ENCODE results near the gene IQGAP2.
"Not testable (repeated sequence)": the region's sequence is repeated elsewhere in the genome, so short reads cannot be mapped to it uniquely, and the experiment has no call there.

IQGAP2 gene

DNA sequence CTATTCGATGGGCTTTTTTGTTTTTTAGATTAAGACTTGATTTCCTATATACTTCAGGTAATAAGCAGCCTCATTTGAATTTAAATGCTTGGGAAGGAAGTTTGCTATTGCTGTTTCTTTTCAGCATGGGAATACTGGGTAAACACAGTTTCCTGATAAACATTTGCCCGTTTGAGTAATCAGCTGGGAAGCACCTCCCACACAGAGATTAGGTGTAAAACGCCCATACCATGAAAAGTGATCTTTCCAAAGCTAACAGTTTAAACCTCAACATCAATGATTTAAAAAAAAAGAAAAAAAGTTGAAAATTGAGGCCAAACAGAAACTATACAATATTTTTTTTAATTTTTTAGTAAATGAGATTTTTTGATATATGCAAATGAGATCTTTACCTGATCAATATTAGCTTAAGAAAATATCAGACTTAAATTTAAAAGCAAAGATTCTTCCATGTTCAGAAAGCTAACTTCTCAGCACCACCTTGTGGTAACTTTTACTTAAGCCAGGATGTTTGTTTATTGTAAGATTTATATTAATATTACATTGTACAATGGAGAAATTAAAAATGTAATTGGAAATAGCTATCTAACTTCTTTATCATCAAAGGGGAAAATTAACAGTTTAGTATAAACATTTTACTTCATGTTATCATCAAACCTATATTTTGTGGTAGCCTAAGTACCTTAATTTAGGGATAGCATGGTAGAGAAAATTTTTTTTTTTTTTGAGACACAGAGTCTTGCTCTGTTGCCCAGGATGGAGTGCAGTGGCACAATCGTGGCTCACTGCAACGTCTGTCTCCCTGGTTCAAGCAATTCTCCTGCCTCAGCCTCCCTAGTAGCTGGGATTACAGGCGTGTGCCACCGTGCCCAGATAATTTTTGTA lies 180.3 kb downstream of the IQGAP2 start:
- no peak for DNase-seq

DNA sequence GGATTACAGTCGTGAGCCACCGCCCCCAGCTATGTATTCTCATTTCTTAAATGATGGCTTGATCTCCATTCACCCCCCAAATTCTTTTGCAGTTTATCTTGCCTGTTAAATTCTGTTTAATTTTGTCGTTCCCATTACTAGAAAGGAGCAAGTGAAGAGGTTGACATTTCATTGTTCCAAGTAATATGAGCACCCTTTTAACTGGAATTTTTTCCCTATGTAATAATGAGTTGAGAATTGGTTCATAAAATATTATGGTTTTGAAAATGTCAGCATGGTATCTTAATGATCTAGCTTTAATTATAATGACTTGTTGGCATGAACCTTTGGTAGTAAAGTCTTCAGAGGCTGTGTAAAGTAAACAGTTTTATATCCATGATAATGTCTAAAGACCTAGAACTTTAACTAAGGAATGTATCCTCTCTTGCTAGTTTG lies 182.7 kb downstream of the IQGAP2 start:
- DNase-seq, result no peak

DNA sequence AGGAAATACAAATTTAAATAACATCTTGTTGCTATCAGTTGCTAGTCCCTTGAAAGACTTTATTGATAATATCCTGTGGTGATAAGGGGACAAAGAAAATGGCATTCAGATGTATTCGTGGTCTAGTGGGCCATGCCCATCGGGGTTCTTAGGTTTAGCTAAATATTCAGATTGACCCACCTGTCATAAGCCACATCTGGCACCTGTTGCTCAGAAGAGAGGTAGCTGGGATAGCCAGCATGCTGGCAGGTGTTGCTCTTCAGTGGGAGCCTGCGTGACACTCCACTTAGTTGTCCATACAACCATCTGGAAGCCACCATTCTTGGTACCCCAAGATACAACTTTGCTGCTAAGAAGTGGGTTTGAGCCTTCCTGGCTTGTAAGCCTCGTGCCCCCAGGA lies 183.4 kb downstream of the IQGAP2 start:
- DNase-seq, result no peak

DNA sequence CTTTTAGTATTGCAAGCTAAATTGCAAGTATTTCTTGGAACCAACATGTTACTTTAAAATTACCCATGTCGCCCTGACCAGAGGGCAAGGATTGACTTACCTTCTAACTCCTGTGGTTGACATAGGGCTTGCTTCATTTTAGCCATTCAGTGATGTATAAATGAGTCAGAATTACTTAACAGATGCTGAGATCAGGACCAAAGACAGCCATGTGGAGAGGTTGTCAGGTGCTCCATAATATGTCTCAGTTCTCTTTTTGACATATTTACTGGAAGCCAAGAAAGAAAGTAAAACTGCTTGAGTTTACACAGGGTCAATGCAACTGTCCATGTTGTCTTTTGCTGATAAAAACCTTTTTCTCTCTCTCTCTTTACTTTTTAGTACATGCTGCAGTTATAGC lies 186.9 kb downstream of the IQGAP2 start:
- no peak for DNase-seq

DNA sequence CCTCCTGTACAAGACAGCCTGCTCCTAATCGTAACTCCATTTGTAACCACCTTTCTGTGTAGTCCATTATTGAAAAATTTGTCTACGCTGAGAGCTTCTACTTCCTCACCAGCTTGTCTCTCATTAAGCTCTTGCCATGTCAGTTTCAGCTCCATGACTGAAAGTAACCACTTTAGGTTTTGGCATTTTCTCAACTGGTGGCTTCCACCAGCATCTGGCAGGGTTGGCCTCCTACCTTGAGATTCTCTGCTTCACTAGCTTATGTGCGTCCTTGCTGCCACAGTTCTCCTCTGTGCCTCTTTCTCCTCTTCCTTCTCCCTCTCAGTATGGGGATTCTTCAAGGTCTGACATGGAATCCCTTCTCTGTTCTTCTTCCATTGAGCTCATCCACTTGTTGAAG lies 188.3 kb downstream of the IQGAP2 start:
- no peak for DNase-seq

GRCh38 chr5:76592692-76593091 lies 189.6 kb downstream of the IQGAP2 start:
- no peak for DNase-seq

DNA sequence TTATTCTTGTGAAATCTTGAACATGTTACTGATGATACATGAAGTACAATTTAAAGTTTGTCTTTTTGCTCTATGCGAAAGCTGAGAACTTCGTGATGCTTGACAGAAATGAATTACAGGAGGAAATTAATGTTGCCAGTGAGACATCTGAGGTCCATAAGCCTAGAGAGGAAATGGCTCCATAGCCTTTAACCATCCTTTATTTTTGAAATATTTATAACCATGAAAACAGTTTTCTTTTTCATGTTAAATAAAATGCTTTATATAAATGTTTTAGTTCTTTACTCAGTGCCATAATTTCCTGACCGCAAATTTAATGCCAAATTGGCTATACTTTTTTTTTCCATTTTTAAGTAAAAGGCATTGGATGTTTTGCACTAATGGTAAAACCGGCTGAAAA lies 191.0 kb downstream of the IQGAP2 start:
- no peak for DNase-seq

GRCh38 chr5:76595755-76596481 lies 192.8 kb downstream of the IQGAP2 start:
- no peak for DNase-seq

- DNase-seq, result no peak
Measured at GRCh38 chr5:76598531-76598930, 195.4 kb downstream of the IQGAP2 start.

GRCh38 chr5:76600716-76601115 lies 197.6 kb downstream of the IQGAP2 start:
- DNase-seq, result no peak

- DNase-seq, result no peak
Measured at GRCh38 chr5:76601470-76601869, 198.4 kb downstream of the IQGAP2 start.

DNA sequence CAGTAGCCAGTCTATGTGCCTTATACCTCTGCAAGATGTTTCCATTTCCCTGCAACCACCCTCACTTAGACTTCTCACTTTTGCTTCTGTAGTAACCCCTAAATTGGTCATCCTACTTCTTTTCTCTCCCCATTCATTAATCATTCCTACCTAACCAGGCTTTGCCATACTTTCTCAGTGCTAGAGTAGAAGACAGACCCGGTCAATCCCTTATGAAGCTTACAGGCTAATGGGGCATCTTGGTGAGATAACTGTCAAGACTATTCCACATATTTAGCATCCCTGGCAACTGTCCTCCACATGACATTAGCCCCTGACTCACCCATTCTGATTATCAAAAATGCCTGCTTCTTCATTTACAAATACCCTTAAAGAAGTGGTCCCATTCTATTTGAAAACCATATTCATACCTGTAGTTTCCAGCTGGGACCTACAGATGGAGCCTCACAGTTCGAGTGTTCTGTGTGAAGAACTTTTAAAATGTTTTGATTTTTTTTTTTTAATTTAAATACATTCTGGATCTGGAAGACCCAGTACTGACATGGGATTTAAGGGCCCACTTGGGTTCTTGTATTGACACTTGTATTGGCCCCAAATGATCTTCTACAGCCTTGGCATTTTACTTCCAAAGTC lies 199.1 kb downstream of the IQGAP2 start:
- no peak for DNase-seq

- DNase-seq, result not testable (repeated sequence)
Measured at GRCh38 chr5:76603991-76604390, 200.9 kb downstream of the IQGAP2 start.

- no peak for DNase-seq
Measured at GRCh38 chr5:76604838-76605237, 201.8 kb downstream of the IQGAP2 start.

GRCh38 chr5:76606701-76607100 lies 203.6 kb downstream of the IQGAP2 start:
- no peak for DNase-seq

GRCh38 chr5:76607353-76607871 lies 204.3 kb downstream of the IQGAP2 start:
- DNase-seq, result no peak

DNA sequence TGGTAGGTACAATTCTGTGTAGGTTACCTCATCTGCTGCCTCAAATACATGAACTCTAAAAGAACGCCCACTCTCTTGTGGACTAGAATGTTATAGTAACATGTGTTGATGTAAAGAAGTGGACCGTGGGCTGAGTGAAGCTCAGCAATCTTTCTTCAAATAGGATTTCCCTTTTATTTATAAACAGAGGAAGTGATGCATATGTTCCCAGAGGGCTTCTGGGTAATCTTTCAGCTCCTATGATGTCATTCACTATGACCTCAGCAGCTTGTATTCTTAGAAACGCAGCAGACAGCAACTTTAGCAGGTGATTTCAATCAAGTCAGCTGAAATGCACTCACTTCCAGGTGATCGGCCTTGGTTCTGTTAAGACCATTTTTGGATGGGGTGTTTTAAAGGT lies 205.7 kb downstream of the IQGAP2 start:
- no peak for DNase-seq

DNA sequence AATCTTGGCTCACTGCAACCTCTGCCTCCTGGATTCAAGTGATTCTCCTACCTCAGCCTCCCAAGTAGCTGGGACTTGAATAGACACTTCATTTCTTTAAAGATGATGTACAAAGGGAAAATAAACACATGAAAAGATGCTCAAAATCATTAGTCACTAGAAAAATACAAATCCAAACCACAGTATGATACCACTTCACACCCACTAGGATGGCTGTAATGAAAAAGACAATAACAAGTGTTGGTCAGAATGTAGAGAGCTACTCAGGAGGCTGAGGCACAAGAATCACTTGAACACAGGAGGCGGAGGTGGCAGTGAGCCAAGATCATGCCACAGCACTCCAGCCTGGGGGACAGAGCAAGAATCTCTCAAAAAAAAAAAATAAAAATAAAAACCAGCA lies 207.1 kb downstream of the IQGAP2 start:
- DNase-seq, result no peak

- no peak for DNase-seq
Measured at GRCh38 chr5:76612942-76613341, 209.9 kb downstream of the IQGAP2 start.

DNA sequence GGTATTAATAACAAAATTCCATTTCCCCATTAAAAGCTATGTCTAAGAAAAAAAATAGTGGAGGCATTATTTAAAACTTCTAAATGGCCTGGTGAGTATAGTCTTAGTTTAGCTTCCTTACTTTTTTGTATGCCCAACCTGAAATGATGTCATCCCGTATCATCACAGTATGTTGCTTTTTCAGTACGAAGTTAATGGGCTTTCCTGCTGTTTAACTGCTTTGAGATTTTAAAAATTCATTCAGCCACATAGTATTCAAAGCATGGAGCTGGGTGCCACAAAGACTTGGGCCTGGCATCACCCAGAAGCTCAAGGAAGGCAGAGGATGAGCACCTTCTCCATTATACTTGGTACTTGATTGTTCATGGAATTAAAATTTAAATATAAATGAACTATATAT lies 212.7 kb downstream of the IQGAP2 start:
- DNase-seq, result no peak

DNA sequence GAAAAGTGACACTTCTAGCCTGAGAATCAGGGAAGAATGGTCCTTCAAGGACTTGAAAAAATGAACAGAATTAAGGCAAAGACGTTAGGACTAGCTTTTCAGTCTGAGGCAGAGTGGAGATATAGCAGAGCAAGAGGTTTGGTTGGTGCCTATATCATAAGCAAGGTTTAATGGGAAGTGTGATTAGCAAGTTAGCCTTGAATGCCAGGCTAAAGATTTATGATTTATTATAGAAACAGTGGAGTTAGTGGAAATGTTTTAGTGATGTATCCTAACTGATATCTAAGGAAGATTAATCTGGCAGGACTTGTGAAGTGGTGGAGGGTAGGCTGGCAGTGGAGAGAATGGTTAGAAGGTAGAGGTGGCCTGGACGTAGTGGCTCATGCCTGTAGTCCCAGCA lies 213.1 kb downstream of the IQGAP2 start:
- DNase-seq, result no peak

DNA sequence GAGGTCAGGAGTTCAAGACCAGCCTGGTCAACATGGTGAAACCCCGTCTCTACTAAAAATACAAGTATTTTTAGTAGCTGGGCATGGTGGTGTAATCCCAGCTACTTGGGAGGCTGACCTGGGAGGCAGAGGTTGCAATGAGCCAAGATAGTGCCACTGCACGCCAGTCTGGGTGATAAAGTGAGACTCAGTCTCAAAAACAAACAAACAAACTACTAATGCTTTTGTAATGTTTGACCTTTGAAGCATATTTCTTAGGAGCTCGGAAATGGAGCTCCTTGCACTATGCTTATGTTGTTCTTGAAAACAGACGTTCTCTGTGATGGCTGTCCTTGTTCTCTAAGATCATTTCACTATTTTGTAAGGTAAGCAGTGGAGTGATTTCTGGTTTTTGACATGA lies 214.1 kb downstream of the IQGAP2 start:
- DNase-seq, result no peak

DNA sequence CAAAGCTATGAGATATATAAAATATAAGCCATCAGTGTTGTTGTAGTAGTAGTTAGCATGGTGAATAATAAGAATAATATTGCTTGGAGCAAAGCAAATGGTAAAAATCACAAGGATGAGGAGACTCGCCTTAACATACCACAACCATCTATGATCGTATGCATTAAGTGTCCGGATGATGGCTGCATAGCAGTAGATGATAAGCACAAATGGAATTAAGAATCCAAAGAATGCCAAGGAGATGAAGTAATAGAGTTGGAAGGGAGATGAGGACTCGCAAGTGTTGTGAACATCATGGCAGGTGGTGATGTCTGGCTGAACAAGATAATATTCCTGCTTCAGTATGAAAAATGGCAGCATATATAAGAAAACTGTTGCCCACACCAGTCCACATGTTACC lies 214.6 kb downstream of the IQGAP2 start:
- DNase-seq, result no peak

DNA sequence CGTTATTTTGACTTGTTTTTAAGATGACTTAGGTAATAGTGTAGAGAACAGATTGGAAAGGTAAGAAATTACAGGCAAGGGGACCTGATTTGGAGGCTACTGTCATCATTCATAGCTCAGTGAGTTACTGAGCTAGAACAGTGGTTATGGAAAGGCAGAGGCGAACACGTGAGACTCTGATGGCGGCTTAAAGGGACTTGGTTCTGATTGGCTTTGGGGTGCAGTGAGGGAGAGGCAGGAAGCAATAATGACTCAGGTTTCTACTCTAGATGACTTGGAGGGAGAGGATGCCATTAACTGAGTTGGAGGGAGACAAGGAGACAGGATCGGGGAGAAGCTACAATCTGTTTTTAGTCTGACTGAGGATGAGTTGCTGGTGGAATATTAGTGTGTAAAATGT lies 217.1 kb downstream of the IQGAP2 start:
- DNase-seq, result no peak
